VCaP (cell line): Measurements from ENCODE around the gene TCAP.

Experiments
- H3K27ac ChIP-seq: fragments of 450-650 bp; 2 replicates; pipeline ENCODE4 v1.5.1; 2017
- TF ChIP-seq, protein P1 (sequence below): fragments of 450-650 bp; conservative IDR thresholded peaks from 2 replicates; pipeline ENCODE4 v1.5.1; 2017; ENCODE audit warnings: mild to moderate bottlenecking, moderate library complexity

The TCAP gene

DNA sequence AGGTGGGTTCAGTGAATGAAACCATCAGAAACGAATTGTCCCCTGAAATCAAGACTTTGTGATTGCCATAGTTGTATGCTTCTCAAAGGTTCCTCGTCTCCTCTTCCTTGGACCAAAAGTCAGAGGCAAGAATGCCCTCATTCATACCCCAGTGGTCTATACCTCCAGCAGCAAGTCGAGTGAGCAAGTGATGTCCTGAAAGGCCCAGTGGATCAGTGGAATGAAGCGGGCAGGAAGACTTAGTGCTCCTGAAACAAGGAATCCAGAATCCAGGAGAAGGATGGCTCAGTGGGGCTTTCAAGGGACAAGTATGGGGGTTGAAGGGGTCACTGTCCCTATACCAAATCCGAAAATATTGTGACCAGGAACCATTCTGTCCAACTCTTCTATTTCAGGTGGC, 29.4 kb downstream of the TCAP start:
- TF ChIP-seq, protein P1, sequence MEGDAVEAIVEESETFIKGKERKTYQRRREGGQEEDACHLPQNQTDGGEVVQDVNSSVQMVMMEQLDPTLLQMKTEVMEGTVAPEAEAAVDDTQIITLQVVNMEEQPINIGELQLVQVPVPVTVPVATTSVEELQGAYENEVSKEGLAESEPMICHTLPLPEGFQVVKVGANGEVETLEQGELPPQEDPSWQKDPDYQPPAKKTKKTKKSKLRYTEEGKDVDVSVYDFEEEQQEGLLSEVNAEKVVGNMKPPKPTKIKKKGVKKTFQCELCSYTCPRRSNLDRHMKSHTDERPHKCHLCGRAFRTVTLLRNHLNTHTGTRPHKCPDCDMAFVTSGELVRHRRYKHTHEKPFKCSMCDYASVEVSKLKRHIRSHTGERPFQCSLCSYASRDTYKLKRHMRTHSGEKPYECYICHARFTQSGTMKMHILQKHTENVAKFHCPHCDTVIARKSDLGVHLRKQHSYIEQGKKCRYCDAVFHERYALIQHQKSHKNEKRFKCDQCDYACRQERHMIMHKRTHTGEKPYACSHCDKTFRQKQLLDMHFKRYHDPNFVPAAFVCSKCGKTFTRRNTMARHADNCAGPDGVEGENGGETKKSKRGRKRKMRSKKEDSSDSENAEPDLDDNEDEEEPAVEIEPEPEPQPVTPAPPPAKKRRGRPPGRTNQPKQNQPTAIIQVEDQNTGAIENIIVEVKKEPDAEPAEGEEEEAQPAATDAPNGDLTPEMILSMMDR: no peak
- H3K27ac ChIP-seq: no peak overlapping the region

DNA sequence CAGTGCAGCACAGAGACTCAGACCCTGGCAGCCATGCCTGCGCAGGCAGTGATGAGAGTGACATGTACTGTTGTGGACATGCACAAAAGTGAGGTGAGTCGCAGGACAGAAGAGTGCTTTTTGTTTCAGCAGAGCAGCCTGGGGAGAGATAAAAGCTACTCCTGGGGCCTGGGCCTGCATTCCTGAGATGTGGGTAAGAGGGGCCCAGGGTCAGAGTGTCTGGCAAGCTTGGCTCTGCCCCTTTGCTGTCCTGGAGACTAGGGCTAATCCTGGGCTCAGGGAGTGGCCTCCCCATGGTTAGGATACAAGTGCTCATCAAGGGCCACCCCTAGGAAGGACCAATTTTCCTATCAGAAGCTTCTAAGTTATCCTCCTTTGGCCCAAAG, 29.9 kb downstream of the TCAP start:
- H3K27ac ChIP-seq: no peak overlapping the region
- TF ChIP-seq, protein P1: no peak

DNA sequence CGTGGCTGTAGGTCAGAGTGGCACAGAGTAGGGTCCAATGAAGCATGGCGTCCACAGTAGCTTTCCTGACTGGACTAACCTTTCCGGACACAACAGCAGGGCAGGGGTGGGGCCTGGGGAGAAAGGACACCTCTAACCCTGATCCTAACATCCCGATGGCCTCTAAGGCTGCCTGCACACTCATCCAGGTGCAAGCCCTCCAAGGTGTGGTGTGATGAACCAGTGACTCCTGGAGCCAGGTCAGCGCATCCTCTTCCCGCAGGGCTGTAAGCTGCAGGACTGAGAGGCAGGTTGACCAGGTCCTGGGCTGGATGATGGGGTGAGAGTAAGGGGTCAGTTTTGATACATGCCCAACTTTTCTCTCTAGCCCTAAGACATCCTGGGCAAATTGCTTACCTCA, 31.6 kb downstream of the TCAP start:
- TF ChIP-seq, protein P1: no peak
- H3K27ac ChIP-seq: no peak overlapping the region

DNA sequence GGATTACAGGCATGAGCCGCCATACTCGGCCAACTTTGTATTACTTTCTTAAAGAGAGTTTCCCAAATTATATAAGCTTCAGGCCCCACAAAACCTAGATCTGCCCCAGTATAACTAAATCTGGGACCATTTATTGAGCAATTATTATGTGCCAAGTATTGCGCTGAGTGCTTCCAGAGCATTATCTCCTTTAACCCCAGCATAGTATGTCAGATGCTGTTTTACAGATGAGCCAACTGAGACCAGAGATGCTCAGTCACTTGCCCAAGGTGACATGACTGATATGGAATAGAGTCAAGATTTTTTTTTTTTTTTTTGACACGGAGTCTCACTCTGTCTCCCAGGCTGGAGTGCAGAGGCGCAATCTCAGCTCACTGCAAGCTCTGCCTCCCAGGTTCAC, 32.8 kb downstream of the TCAP start:
- TF ChIP-seq, protein P1: no peak
- no peak overlapping the region for H3K27ac ChIP-seq

DNA sequence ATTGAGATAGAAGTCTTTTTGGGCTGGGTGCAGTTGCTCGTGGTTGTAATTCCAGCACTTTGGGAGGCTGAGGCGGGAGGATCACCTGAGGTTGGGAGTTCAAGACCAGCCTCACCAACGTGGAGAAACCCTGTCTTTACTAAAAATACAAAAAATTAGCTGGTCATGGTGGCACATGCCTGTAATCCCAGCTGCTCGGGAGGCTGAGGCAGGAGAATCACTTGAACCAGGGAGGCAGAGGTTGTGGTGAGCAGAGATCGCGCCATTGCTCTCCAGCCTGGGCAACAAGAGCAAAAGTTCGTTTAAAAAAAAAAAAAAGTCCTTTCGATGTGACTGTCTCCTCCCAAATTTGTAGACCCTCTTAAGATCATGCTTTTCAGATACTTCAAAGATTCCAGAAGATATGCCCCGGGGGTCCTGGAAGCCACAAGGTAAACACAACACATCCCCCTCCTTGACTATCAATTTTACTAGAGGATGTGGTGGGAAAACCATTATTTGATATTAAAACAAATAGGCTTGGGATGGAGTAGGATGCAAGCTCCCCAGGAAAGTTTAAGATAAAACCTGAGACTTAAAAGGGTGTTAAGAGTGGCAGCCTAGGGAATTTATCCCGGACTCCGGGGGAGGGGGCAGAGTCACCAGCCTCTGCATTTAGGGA, 34.1 kb downstream of the TCAP start:
- H3K27ac ChIP-seq: peak overlapping the region; percentile 71; the same call in 1 of the 2 replicates

DNA sequence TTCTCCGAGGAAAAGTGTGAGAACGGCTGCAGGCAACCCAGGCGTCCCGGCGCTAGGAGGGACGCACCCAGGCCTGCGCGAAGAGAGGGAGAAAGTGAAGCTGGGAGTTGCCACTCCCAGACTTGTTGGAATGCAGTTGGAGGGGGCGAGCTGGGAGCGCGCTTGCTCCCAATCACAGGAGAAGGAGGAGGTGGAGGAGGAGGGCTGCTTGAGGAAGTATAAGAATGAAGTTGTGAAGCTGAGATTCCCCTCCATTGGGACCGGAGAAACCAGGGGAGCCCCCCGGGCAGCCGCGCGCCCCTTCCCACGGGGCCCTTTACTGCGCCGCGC, 34.6 kb downstream of the TCAP start, which contains the start of gene ERBB2:
TSS of gene ERBB2 (plus strand) at position 247 of the 330 bp plus-strand sequence. CDS start 175 bp downstream, outside the sequence.
- peak within 1 kb of the TSS; percentile 71; the same call in 1 of the 2 replicates for H3K27ac ChIP-seq
- TF ChIP-seq, protein P1: no peak

DNA sequence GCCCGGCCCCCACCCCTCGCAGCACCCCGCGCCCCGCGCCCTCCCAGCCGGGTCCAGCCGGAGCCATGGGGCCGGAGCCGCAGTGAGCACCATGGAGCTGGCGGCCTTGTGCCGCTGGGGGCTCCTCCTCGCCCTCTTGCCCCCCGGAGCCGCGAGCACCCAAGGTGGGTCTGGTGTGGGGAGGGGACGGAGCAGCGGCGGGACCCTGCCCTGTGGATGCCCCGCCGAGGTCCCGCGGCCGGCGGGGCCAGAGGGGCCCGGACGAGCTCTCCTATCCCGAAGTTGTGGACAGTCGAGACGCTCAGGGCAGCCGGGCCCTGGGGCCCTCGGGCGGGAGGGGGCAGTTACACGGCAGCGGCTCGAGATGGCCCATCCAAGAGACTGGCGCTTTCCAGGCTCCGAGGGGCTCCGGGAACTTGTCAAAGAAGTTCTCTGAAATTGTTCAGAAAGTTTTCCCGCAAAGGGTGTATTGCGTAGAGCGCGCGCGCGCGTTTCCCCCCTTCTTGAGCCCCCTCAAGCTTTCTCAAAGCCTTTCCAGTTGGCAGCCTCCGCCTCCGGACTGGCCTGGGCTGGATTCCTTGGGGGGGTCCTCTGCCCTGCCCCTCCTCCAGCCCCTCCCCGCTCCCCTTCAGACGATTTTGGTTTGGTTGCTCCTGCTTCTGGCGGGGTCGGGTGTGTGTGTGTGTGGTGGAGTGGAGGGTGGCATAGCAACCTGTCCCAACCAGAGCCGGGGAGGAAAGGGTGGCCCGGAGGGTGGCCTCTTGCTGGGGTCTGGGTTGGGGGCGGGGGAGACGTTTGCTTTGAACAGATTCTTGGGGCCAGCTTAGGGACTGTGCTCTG, 35.2 kb downstream of the TCAP start:
- TF ChIP-seq, protein P1: no peak
- H3K27ac ChIP-seq: peak overlapping the region; percentile 71; the same call in 1 of the 2 replicates
